SU-DHL-6 (cell line): ENCODE data around the gene STK32C.

ENCODE experiments used
- H2AFZ ChIP-seq: fragments of 200-600 bp; sonication (generic); 2 replicates; pipeline ENCODE4 v1.6.1; 2014; ENCODE audit warnings: low read depth, mild to moderate bottlenecking, moderate library complexity, mixed read lengths, antibody characterized with exemption, low read length; ENCODE audit not compliant: severe bottlenecking
- H3F3A ChIP-seq: fragments of 200-600 bp; shearing (Covaris generic); 2 replicates; pipeline ENCODE4 v1.6.0; 2016; ENCODE audit warnings: antibody characterized with exemption, mild to moderate bottlenecking; ENCODE audit not compliant: insufficient read depth
- H3K27ac ChIP-seq: fragments of 200-600 bp; sonication (generic); 2 replicates; pipeline ENCODE4 v1.5.1; 2016; ENCODE audit warnings: low read depth, mild to moderate bottlenecking, low read length, moderate library complexity, mixed read lengths
- H3K27me3 ChIP-seq: fragments of 200-600 bp; sonication (generic), shearing (Covaris generic); 2 replicates; pipeline ENCODE4 v1.6.0; 2014; ENCODE audit warnings: mild to moderate bottlenecking, low read length
- H3K36me3 ChIP-seq: fragments of 200-600 bp; sonication (generic); 2 replicates; pipeline ENCODE4 v1.6.1; 2014; ENCODE audit warnings: mild to moderate bottlenecking, low read length, mixed read lengths
- H3K4me2 ChIP-seq: fragments of 300-600, 200-600 bp; shearing (Covaris generic), sonication (generic); 2 replicates; pipeline ENCODE4 v1.6.0; 2014; ENCODE audit warnings: low read length, low read depth, mild to moderate bottlenecking; ENCODE audit not compliant: poor library complexity, severe bottlenecking
- H3K4me3 ChIP-seq: fragments of 200-600 bp; sonication (generic); 2 replicates; pipeline ENCODE4 v1.5.1; 2014; ENCODE audit warnings: antibody characterized with exemption, low read length, mild to moderate bottlenecking, mixed read lengths; ENCODE audit not compliant: insufficient read depth, poor library complexity, severe bottlenecking
- H3K79me2 ChIP-seq: fragments of 200-600 bp; sonication (generic); 2 replicates; pipeline ENCODE4 v1.6.1; 2014; ENCODE audit warnings: mild to moderate bottlenecking, low read length, moderate library complexity; ENCODE audit not compliant: insufficient read depth
- H3K9ac ChIP-seq: fragments of 200-600 bp; sonication (generic); 2 replicates; pipeline ENCODE4 v1.7.0; 2014; ENCODE audit warnings: mild to moderate bottlenecking, low read length
- H3K9me2 ChIP-seq: fragments of 200-600 bp; sonication (generic); replicated peaks from 2 replicates; pipeline ENCODE4 v1.6.1; 2014; ENCODE audit warnings: low read length; ENCODE audit not compliant: insufficient read depth
- H3K9me3 ChIP-seq: fragments of 200-600 bp; sonication (generic); 2 replicates; pipeline ENCODE4 v1.6.1; 2014; ENCODE audit warnings: low read length, mixed read lengths; ENCODE audit not compliant: insufficient read depth
- H4K20me1 ChIP-seq: fragments of 200-600 bp; sonication (generic); 2 replicates; pipeline ENCODE4 v1.6.1; 2014; ENCODE audit warnings: low read depth, mild to moderate bottlenecking, antibody characterized with exemption, low read length, moderate library complexity, mixed read lengths
- CTCF ChIP-seq: fragments of 200-600 bp; sonication (generic); IDR thresholded peaks from one replicate; pipeline ENCODE4 v1.5.1; 2017; ENCODE audit warnings: antibody characterized with exemption, mild to moderate bottlenecking, low read length, moderate library complexity; ENCODE audit not compliant: insufficient read depth, poor library complexity, severe bottlenecking
- EZH2phosphoT487 ChIP-seq: fragments of 200-600 bp; sonication (generic), shearing (Covaris generic); conservative IDR thresholded peaks from 2 replicates; pipeline ENCODE4 v1.6.1; 2018; ENCODE audit warnings: mild to moderate bottlenecking, antibody characterized with exemption, low read length, moderate library complexity, mixed read lengths

Gene STK32C

GRCh38 chr10:132247943-132248342, 59.8 kb downstream of the STK32C start:
- H3K27ac ChIP-seq, result no peak overlapping the region
- no peaks in the 10 kb centered on the region for H4K20me1 ChIP-seq
- no peaks in the 10 kb centered on the region for H3K27me3 ChIP-seq
- no peak overlapping the region for H3K4me2 ChIP-seq
- H3K36me3 ChIP-seq, result no peaks in the 10 kb centered on the region
- H3K4me3 ChIP-seq, result no peak overlapping the region
- H3K9ac ChIP-seq, result no peak overlapping the region
- no peak overlapping the region for H2AFZ ChIP-seq
- no peaks in the 10 kb centered on the region for H3K9me3 ChIP-seq
- no peaks in the 10 kb centered on the region for H3F3A ChIP-seq
- no peak for TF ChIP-seq CTCF
- TF ChIP-seq EZH2phosphoT487, result no peak
- no peaks in the 10 kb centered on the region for H3K79me2 ChIP-seq
- no peaks in the 10 kb centered on the region for H3K9me2 ChIP-seq

- H4K20me1 ChIP-seq, result no peaks in the 10 kb centered on the region
- no peaks in the 10 kb centered on the region for H3K36me3 ChIP-seq
- H3K27ac ChIP-seq, result no peak overlapping the region
- no peak overlapping the region for H3K9ac ChIP-seq
- H3K27me3 ChIP-seq, result no peaks in the 10 kb centered on the region
- H3K9me2 ChIP-seq, result no peaks in the 10 kb centered on the region
- H3K79me2 ChIP-seq, result no peaks in the 10 kb centered on the region
- H3K9me3 ChIP-seq, result no peaks in the 10 kb centered on the region
- no peak overlapping the region for H2AFZ ChIP-seq
- H3K4me3 ChIP-seq, result no peak overlapping the region
- H3K4me2 ChIP-seq, result no peak overlapping the region
- TF ChIP-seq CTCF (no peak), EZH2phosphoT487 (no peak)
- no peaks in the 10 kb centered on the region for H3F3A ChIP-seq
Measured at GRCh38 chr10:132246296-132246695, 61.5 kb downstream of the STK32C start.

GRCh38 chr10:132245056-132245455, 62.7 kb downstream of the STK32C start:
- TF ChIP-seq CTCF, result no peak
- no peak for TF ChIP-seq EZH2phosphoT487
- Histone ChIP-seq H2AFZ (no peak overlapping the region), H3K27ac (no peak overlapping the region), H3F3A (no peaks in the 10 kb centered on the region), H3K36me3 (no peaks in the 10 kb centered on the region), H4K20me1 (no peaks in the 10 kb centered on the region), H3K4me3 (no peak overlapping the region), H3K27me3 (no peaks in the 10 kb centered on the region), H3K9me2 (no peaks in the 10 kb centered on the region), H3K9me3 (no peaks in the 10 kb centered on the region), H3K79me2 (no peaks in the 10 kb centered on the region), H3K4me2 (no peak overlapping the region), H3K9ac (no peak overlapping the region)

DNA sequence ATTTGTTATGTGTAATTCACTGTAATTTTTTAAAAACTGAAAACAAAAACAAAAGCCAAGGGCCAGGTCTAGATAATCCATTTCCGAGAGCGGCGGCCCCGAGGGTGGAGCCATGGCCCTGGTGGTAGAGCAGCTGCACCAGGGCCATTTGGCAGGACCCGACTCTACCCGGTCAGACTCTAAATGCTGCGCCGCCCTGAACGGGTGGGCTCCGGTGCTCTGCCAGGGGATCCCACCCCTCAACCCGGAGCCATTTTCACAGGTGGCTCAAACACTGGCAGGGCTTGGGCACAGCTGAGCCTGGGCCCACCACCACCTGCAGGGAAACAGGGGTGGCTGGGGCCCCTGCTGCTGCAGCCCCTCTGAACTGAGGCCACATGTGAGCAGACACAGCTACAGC, 64.1 kb downstream of the STK32C start:
- H3K27ac ChIP-seq, result no peak overlapping the region
- no peaks in the 10 kb centered on the region for H3F3A ChIP-seq
- no peak overlapping the region for H2AFZ ChIP-seq
- H3K4me2 ChIP-seq, result no peak overlapping the region
- TF ChIP-seq EZH2phosphoT487 (no peak), CTCF (no peak)
- H3K4me3 ChIP-seq, result no peak overlapping the region
- H3K79me2 ChIP-seq, result no peaks in the 10 kb centered on the region
- no peaks in the 10 kb centered on the region for H3K9me2 ChIP-seq
- H3K27me3 ChIP-seq, result no peaks in the 10 kb centered on the region
- no peaks in the 10 kb centered on the region for H3K9me3 ChIP-seq
- H4K20me1 ChIP-seq, result no peaks in the 10 kb centered on the region
- H3K36me3 ChIP-seq, result no peaks in the 10 kb centered on the region
- H3K9ac ChIP-seq, result no peak overlapping the region
